Loucy (cell line): ENCODE data around the gene ZDHHC11.

Experiments
- H2AFZ ChIP-seq: fragments of 200-600 bp; sonication (generic); 2 replicates; pipeline ENCODE4 v1.6.0; 2016; ENCODE audit warnings: antibody characterized with exemption, mild to moderate bottlenecking, low read length, moderate library complexity
- H3F3A ChIP-seq: fragments of 200-600 bp; 2 replicates; pipeline ENCODE4 v1.6.0; 2016; ENCODE audit warnings: antibody characterized with exemption, low read depth, mild to moderate bottlenecking
- H3K27me3 ChIP-seq: fragments of 200-600 bp; sonication (generic); 2 replicates; pipeline ENCODE4 v1.6.1; 2014; ENCODE audit warnings: low read length, mild to moderate bottlenecking; ENCODE audit not compliant: insufficient read depth, poor library complexity, severe bottlenecking
- H3K36me3 ChIP-seq: fragments of 200-600 bp; sonication (generic); 2 replicates; pipeline ENCODE4 v1.6.1; 2016; ENCODE audit warnings: low read length; ENCODE audit not compliant: insufficient read depth
- H3K4me1 ChIP-seq: fragments of 200-600 bp; sonication (generic); 2 replicates; pipeline ENCODE4 v1.5.1; 2014; ENCODE audit warnings: low read length, mild to moderate bottlenecking; ENCODE audit not compliant: insufficient read depth, poor library complexity, severe bottlenecking
- H3K4me2 ChIP-seq: fragments of 200-600 bp; sonication (generic); 2 replicates; pipeline ENCODE4 v1.6.0; 2014; ENCODE audit warnings: antibody characterized with exemption, low read length, low read depth, mild to moderate bottlenecking; ENCODE audit not compliant: poor library complexity, severe bottlenecking
- H3K4me3 ChIP-seq: fragments of 200-600 bp; sonication (generic); 2 replicates; pipeline ENCODE4 v1.5.1; 2014; ENCODE audit warnings: low read length, mild to moderate bottlenecking, mixed read lengths; ENCODE audit not compliant: poor library complexity, severe bottlenecking
- H3K79me2 ChIP-seq: fragments of 200-600 bp; sonication (generic); 2 replicates; pipeline ENCODE4 v1.6.1; 2014; ENCODE audit warnings: low read length; ENCODE audit not compliant: insufficient read depth
- H3K9ac ChIP-seq: fragments of 200-600 bp; sonication (generic); 2 replicates; pipeline ENCODE4 v1.6.0; 2014; ENCODE audit warnings: mild to moderate bottlenecking, low read depth, low read length, moderate library complexity; ENCODE audit not compliant: poor library complexity, severe bottlenecking
- H3K9me2 ChIP-seq: fragments of 200-600 bp; sonication (generic); replicated peaks from 2 replicates; pipeline ENCODE4 v1.6.1; 2016; ENCODE audit warnings: low read depth, low read length, mixed read lengths
- H3K9me3 ChIP-seq: fragments of 200-600 bp; sonication (generic); 2 replicates; pipeline ENCODE4 v1.6.1; 2014; ENCODE audit warnings: mild to moderate bottlenecking, antibody characterized with exemption, low read length, low read depth; ENCODE audit not compliant: insufficient read depth
- H4K20me1 ChIP-seq: fragments of 200-600 bp; sonication (generic); 2 replicates; pipeline ENCODE4 v1.6.0; 2014; ENCODE audit warnings: antibody characterized with exemption, low read length, mild to moderate bottlenecking; ENCODE audit not compliant: insufficient read depth, poor library complexity, severe bottlenecking
- EZH2phosphoT487 ChIP-seq: fragments of 200-600 bp; IDR thresholded peaks from 2 replicates; pipeline ENCODE4 v1.6.1; 2018; ENCODE audit warnings: antibody characterized with exemption, mild to moderate bottlenecking, moderate library complexity, borderline replicate concordance
- TF ChIP-seq, protein P1 (sequence below): fragments of 200-600 bp; sonication (generic); conservative IDR thresholded peaks from 2 replicates; pipeline ENCODE4 v1.5.1; 2014; ENCODE audit warnings: mild to moderate bottlenecking, antibody characterized with exemption, low read length

The ZDHHC11 gene

DNA sequence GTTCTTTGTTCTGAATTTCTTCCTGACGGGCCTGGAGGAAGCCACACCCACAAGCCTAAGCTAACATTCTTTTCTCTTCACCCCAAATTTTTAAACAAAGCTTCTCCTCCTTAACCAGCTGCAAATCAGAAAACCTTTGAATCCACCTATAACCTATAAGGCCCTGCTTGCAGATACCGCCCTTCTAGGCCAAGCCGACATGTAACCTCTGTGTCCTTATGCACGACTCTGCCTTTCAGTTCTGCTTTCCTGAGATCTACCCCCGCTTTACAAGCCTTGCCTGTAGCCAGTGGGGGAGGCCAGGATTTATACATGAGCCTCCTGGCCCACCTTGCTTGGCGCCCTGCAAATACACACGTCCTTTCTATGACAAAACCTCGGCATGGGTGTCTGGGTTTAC, 22.5 kb upstream of the ZDHHC11 start:
- Histone ChIP-seq H3K9ac (no peak overlapping the region), H3K36me3 (peaks cover 87% of the 10 kb centered on the region; the same call in 1 of the 2 replicates), H3K27me3 (no peaks in the 10 kb centered on the region), H3K79me2 (no peaks in the 10 kb centered on the region), H3F3A (no peaks in the 10 kb centered on the region), H2AFZ (no peak overlapping the region), H3K9me3 (no peaks in the 10 kb centered on the region), H3K4me1 (no peaks in the 10 kb centered on the region), H4K20me1 (no peaks in the 10 kb centered on the region), H3K4me2 (no peak overlapping the region), H3K9me2 (no peaks in the 10 kb centered on the region), H3K4me3 (no peak overlapping the region)
- TF ChIP-seq, protein P1, sequence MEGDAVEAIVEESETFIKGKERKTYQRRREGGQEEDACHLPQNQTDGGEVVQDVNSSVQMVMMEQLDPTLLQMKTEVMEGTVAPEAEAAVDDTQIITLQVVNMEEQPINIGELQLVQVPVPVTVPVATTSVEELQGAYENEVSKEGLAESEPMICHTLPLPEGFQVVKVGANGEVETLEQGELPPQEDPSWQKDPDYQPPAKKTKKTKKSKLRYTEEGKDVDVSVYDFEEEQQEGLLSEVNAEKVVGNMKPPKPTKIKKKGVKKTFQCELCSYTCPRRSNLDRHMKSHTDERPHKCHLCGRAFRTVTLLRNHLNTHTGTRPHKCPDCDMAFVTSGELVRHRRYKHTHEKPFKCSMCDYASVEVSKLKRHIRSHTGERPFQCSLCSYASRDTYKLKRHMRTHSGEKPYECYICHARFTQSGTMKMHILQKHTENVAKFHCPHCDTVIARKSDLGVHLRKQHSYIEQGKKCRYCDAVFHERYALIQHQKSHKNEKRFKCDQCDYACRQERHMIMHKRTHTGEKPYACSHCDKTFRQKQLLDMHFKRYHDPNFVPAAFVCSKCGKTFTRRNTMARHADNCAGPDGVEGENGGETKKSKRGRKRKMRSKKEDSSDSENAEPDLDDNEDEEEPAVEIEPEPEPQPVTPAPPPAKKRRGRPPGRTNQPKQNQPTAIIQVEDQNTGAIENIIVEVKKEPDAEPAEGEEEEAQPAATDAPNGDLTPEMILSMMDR: no peak
- no peak for TF ChIP-seq EZH2phosphoT487

DNA sequence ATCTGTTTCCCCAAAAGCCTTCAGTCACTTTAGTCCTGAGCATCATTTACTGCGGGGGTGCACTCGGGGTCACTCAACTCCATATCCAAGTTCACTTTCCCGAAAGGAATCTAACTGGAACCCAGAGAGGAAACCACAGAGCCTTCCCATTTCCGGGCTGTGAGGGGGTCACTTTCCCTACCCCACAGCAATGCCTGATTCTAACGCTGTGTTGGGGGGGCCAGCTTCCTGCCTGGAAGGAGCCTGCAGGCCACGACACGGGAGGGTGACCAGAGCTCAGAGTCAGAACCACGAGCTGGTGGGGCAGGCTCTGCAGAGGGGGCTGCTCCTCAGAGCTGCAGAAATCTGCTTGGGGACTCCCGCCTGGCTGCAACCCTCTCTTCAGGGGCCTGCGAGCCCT, 21.5 kb upstream of the ZDHHC11 start:
- Histone ChIP-seq H2AFZ (no peak overlapping the region), H3K9me3 (no peaks in the 10 kb centered on the region), H3F3A (no peaks in the 10 kb centered on the region), H3K9ac (no peak overlapping the region), H3K79me2 (no peaks in the 10 kb centered on the region), H3K9me2 (no peaks in the 10 kb centered on the region), H3K4me2 (no peak overlapping the region), H3K4me1 (no peaks in the 10 kb centered on the region), H3K36me3 (peaks cover 86% of the 10 kb centered on the region; the same call in 1 of the 2 replicates), H3K4me3 (no peak overlapping the region), H4K20me1 (no peaks in the 10 kb centered on the region), H3K27me3 (no peaks in the 10 kb centered on the region)
- no peak for TF ChIP-seq EZH2phosphoT487
- TF ChIP-seq, protein P1: no peak

DNA sequence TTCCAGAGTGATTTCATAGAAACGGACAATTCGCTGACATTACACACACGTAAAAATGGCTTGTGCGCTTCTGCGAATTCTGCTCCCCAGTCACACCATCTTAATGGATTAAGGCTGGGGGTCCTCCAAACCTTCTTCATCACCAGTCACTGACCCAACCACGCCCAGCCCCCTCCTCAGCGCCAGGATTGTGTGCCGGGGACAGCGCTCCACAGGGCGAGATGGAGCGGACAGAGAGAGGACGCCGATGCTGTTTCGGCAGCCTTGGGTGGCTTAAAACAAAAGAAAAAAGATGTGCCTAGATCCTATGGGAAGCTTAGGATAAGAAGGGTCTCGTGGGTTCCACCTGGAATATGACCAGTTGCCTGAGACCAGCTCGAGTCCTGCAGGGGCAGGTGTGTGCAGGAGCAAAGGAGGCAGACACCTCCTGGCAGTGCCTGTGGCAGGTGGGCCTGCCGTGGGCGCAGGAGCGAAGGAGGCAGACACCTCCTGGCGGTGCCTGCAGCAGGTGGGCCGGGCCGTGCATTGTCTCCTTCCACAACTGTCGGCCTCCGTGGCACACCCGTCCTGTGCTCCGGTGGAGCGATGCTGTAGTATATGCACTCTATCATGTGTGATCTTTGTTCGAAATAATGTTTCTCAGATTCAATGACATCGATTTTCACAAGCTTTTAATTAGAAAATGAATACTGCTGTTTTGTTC, 21.0 kb upstream of the ZDHHC11 start:
- Histone ChIP-seq H3K4me3 (no peak overlapping the region), H3K9me3 (no peaks in the 10 kb centered on the region), H3K27me3 (no peaks in the 10 kb centered on the region), H3K9ac (no peak overlapping the region), H3K36me3 (peaks cover 86% of the 10 kb centered on the region; the same call in 1 of the 2 replicates), H4K20me1 (no peaks in the 10 kb centered on the region), H3K79me2 (no peaks in the 10 kb centered on the region), H2AFZ (no peak overlapping the region), H3F3A (no peaks in the 10 kb centered on the region), H3K4me1 (no peaks in the 10 kb centered on the region), H3K9me2 (no peaks in the 10 kb centered on the region), H3K4me2 (no peak overlapping the region)
- TF ChIP-seq EZH2phosphoT487: no peak
- TF ChIP-seq, protein P1: no peak
